GM12878 (cell line): ENCODE measurements around the gene USP36. TPM values are rescaled to one million over a fixed set of nuclear protein-coding genes. Genes with fewer than 3 reads are reported as not detected.
A peak's percentile ranks its signal among the peaks of the same experiment; 100 is the strongest.

Experiments
- ATAC-seq: fragments of 200-7000 bp; cut with Tn5 transposase; 3 replicates; pipeline ENCODE4 v1.9.1; 2020; ENCODE audit warnings: mild to moderate bottlenecking, moderate library complexity
- BruUV-seq: library from RNA; stranded (reverse); fragments of 400-500 nt; replicated peaks from 2 replicates; lab custom pipeline; 2021; lab: Mats Ljungman, UMichigan
- CTCF ChIA-PET: fragments of 300-600 bp; sonication (Branson Sonifier 250); formaldehyde crosslinking; extraction: SDS; loops from one replicate; lab custom pipeline; 2021; ENCODE audit warnings: inconsistent platforms; lab: Yijun Ruan, JAX
- POLR2A ChIA-PET: fragments of 350-600 bp; formaldehyde crosslinking; extraction: SDS; loops from one replicate; lab custom pipeline; 2021; ENCODE audit warnings: inconsistent platforms; lab: Charles Lee
- RAD21 ChIA-PET: fragments of 300-600 bp; sonication (Branson Sonifier 250); formaldehyde crosslinking; loops from one replicate; lab custom pipeline; 2023; ENCODE audit warnings: antibody characterized with exemption; ENCODE audit not compliant: unreplicated experiment; lab: Charles Lee
- SMC1A ChIA-PET: fragments of 300-600 bp; sonication (Branson Sonifier 250); formaldehyde crosslinking; loops from one replicate; lab custom pipeline; 2023; ENCODE audit not compliant: unreplicated experiment, uncharacterized antibody; lab: Charles Lee
- DNase-seq: peaks from one replicate; pipeline ENCODE4 v3.0.0-alpha.2; 2011; ENCODE audit warnings: low read depth, low spot score
- FAIRE-seq: peaks from 3 replicates; lab custom pipeline; 2011; peaks lifted over from hg19 to GRCh38; lab: Jason Lieb, UNC
- H2AFZ ChIP-seq: 2 replicates; pipeline ENCODE4 v1.6.0; 2011; ENCODE audit warnings: low read depth, low read length, control low read depth; ENCODE audit not compliant: control insufficient read depth
- H3K27ac ChIP-seq: 2 replicates; pipeline ENCODE4 v1.5.1; 2011; ENCODE audit warnings: control low read depth; ENCODE audit not compliant: control insufficient read depth, insufficient read depth
- H3K27me3 ChIP-seq, 2 experiments: replicated peaks in 1 of 2; 2 replicates each; pipeline versions ENCODE4 v1.6.0 to v1.6.1; 2011; ENCODE audit warnings: low read length in 1 of 2; ENCODE audit not compliant: control insufficient read depth in 2 of 2, insufficient read depth in 2 of 2
- H3K36me3 ChIP-seq, 2 experiments: 2 replicates each; pipeline ENCODE4 v1.5.1; 2011; ENCODE audit warnings: low read length in 1 of 2; ENCODE audit not compliant: control insufficient read depth in 2 of 2, insufficient read depth in 2 of 2
- H3K4me1 ChIP-seq: 2 replicates; pipeline ENCODE4 v1.6.1; 2011; ENCODE audit warnings: mild to moderate bottlenecking, low read length, moderate library complexity, mixed read lengths; ENCODE audit not compliant: control insufficient read depth, insufficient read depth
- H3K4me2 ChIP-seq: 2 replicates; pipeline ENCODE4 v1.6.0; 2011; ENCODE audit warnings: control low read depth; ENCODE audit not compliant: control insufficient read depth, insufficient read depth
- H3K4me3 ChIP-seq: fragments of 200-600 bp; sonication (generic); 2 replicates; pipeline ENCODE4 v1.5.1; 2016
- H3K79me2 ChIP-seq: 2 replicates; pipeline ENCODE4 v1.6.0; 2011; ENCODE audit warnings: low read length; ENCODE audit not compliant: control insufficient read depth, insufficient read depth
- H3K9ac ChIP-seq: 2 replicates; pipeline ENCODE4 v1.8.0; 2011; ENCODE audit warnings: low read length, control low read depth, mixed read lengths; ENCODE audit not compliant: control insufficient read depth, insufficient read depth
- H3K9me3 ChIP-seq: replicated peaks from 3 replicates; pipeline ENCODE4 v1.5.1; 2011; ENCODE audit warnings: mild to moderate bottlenecking, low read length; ENCODE audit not compliant: control insufficient read depth, insufficient read depth
- H4K20me1 ChIP-seq: 2 replicates; pipeline ENCODE4 v1.6.0; 2011; ENCODE audit not compliant: control insufficient read depth, insufficient read depth
- ATF7 ChIP-seq: fragments of 450-650 bp; IDR thresholded peaks from 2 replicates; pipeline ENCODE4 v1.6.1; 2016; ENCODE audit warnings: low read depth, mild to moderate bottlenecking
- CEBPB ChIP-seq, 2 experiments: fragments of 150-350 bp in 1 of 2; IDR thresholded peaks; 2 replicates each; pipeline ENCODE4 v1.6.1; 2012 to 2014; ENCODE audit warnings: low read depth in 2 of 2, low read length in 2 of 2, borderline replicate concordance in 1 of 2, inconsistent platforms in 1 of 2
- EED ChIP-seq: sonication (generic); IDR thresholded peaks from 2 replicates; pipeline ENCODE4 v1.6.1; 2016; ENCODE audit warnings: antibody characterized with exemption, low read depth
- HDAC6 ChIP-seq: fragments of 200-600 bp; sonication (generic); IDR thresholded peaks from one replicate; pipeline ENCODE4 v1.8.0; 2017; ENCODE audit warnings: antibody characterized with exemption; ENCODE audit not compliant: unreplicated experiment
- HDGF ChIP-seq: fragments of 450-650 bp; IDR thresholded peaks from 2 replicates; pipeline ENCODE4 v1.6.1; 2016; ENCODE audit warnings: antibody characterized with exemption
- MEF2A ChIP-seq: IDR thresholded peaks from 2 replicates; pipeline ENCODE4 v1.6.1; 2011; ENCODE audit warnings: low read depth, mild to moderate bottlenecking, low read length, moderate library complexity; ENCODE audit not compliant: insufficient read depth
- NFIC ChIP-seq: IDR thresholded peaks from 2 replicates; pipeline ENCODE4 v1.6.1; 2012; ENCODE audit warnings: low read depth, mild to moderate bottlenecking, inconsistent platforms, low read length, moderate library complexity
- SMAD5 ChIP-seq: IDR thresholded peaks from 2 replicates; pipeline ENCODE4 v1.6.1; 2016; ENCODE audit warnings: antibody characterized with exemption, low read depth
- TAF1 ChIP-seq: IDR thresholded peaks from 2 replicates; pipeline ENCODE4 v1.6.1; 2011; ENCODE audit warnings: mild to moderate bottlenecking, low read depth, low read length, borderline replicate concordance
- TARDBP ChIP-seq: IDR thresholded peaks from 2 replicates; pipeline ENCODE4 v1.6.1; 2016; ENCODE audit warnings: borderline replicate concordance
- TCF12 ChIP-seq: IDR thresholded peaks from 2 replicates; pipeline ENCODE4 v1.6.1; 2011; ENCODE audit warnings: low read depth, mild to moderate bottlenecking, low read length
- TCF3 ChIP-seq: IDR thresholded peaks from 2 replicates; pipeline ENCODE4 v1.6.1; 2012; ENCODE audit warnings: low read depth, mild to moderate bottlenecking, low read length, borderline replicate concordance; ENCODE audit not compliant: insufficient read depth
- ZNF384 ChIP-seq: IDR thresholded peaks from 2 replicates; pipeline ENCODE4 v1.6.1; 2012; ENCODE audit warnings: low read depth, mild to moderate bottlenecking, low read length, improper control_type of control experiment, borderline replicate concordance
- WGBS: methylation state at CpG from one replicate; pipeline ENCODE4 v1.1.6; 2016; ENCODE audit warnings: low lambda C conversion rate; ENCODE audit not compliant: insufficient replicate concordance, insufficient coverage; ENCODE audit errors: missing lambda C conversion rate; 5-methylcytosine and 5-hydroxymethylcytosine counted together
- in situ Hi-C: fragments of 300-500 bp; cut with MboI; formaldehyde crosslinking; loops from 9 replicates; pipeline ENCODE4 v1.14.3; 2018; ENCODE audit warnings: mixed read lengths
- intact Hi-C: fragments of 100-400 bp; cut with micrococcal nuclease; formaldehyde crosslinking; loops from one replicate; pipeline ENCODE4 v1.14.2; 2022; ENCODE audit not compliant: unreplicated experiment
- polyA plus RNA-seq, 11 experiments: library from polyadenylated mRNA; depleted of rRNA in 4 of 11; unstranded in 6 of 11; stranded (reverse) in 5 of 11; fragments of >200 nt; fragmentation: Nextera tagmentation in 4 of 11; fragmentation: Illumina TruSeq in 1 of 11; extraction: Ambion mirVana in 4 of 11; extraction: Trizol in 1 of 11; gene quantifications; 1 replicate in 1 of 11; 2 replicates in 10 of 11; pipeline versions ENCODE4 v1.2.1 to v1.2.3, GENCODE V29; 2011 to 2016; ENCODE audit warnings: inconsistent platforms in 2 of 11, missing spikeins in 2 of 11, low read depth in 1 of 11
- total RNA-seq, 4 experiments: library from RNA; depleted of rRNA in 3 of 4; stranded (reverse); fragments of >200 nt in 3 of 4; fragmentation: Illumina TruSeq in 1 of 4; extraction: Trizol in 1 of 4; gene quantifications; 2 replicates each; pipeline versions ENCODE4 v1.2.1 to v1.2.3, GENCODE V29; 2013 to 2021
- TF ChIP-seq, protein P1 (sequence below): IDR thresholded peaks from 2 replicates; pipeline ENCODE4 v1.6.1; 2012; ENCODE audit warnings: low read length, inconsistent platforms

Gene USP36
- total and polyA plus RNA-seq, 10 of the 15 experiments (the other 5 are each of a cell fraction or from before 2014, with no cell fraction given) = 7.2 to 65.7 (median 33.6) TPM

DNA sequence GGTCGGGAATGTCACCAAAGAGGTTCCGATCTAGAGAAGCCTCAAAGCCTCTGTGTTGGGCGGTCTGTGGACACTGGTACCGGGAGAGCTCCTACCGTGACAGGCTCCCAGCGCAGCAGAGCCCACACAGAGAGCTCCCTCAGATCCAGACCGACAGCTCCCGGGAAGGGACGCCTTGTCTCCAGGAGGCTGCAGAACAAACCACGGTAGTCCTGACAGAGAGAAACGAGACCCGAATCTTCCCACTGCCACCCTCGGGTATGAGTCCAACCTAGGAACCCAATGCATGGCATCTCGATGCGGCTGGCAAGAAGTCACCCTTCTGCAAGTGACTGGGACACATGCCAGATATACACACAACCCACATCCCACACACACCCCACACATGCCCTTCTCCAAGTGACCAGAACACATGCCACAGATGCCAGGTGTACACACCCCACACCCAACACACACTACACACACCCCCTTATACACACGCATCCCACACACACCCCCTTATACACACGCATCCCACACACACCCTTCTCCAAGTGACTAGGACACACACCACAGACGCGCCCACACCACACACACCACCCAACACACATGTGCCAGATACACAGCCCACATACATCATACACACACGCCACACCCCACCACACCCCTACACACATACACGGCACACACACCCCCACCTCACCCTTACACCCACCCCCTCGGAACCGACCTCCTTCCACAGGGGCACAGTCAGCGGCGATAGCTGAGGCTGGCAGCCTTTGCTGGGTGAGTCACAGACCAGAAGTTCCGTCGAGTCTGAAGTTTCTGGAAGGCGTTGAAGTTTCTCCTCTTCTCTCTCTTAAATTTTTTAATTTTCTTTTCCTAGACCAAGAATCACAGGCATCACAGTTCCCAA, 42.7 kb downstream of the USP36 start:
- ChIA-PET RAD21 (no interaction called here), CTCF (interaction anchor here (1.5 to 3.1 kb wide), 3 partner anchors 49 to 300 kb away, joined by 4 to 16 read pairs (median 4); no protein-coding TSS in a partner anchor), POLR2A (no interaction called here), SMC1A (no interaction called here)
- no peak overlapping the region for H3K4me2 ChIP-seq
- intact Hi-C loops = loop anchor here (2.0 kb wide), 1 partner anchor 301 kb away; no protein-coding TSS in a partner anchor
- no peaks in the 10 kb centered on the region for H3K79me2 ChIP-seq
- no peaks in the 10 kb centered on the region for H3K4me1 ChIP-seq
- in situ Hi-C loops = no loop called here
- TF ChIP-seq HDGF = peak; percentile 34; the same call in 1 of the 2 replicates
- TF ChIP-seq TARDBP = peak; percentile 41; the same call in 1 of the 2 replicates
- TF ChIP-seq HDAC6 = no peak
- TF ChIP-seq MEF2A = no peak
- no peak for TF ChIP-seq NFIC
- BruUV-seq = no TSS peak
- ATAC-seq (no peak), FAIRE-seq (no peak), DNase-seq (no peak)
- no peak overlapping the region for H3K9ac ChIP-seq
- H2AFZ ChIP-seq = no peak overlapping the region
- H3K9me3 ChIP-seq = no peaks in the 10 kb centered on the region
- no peaks in the 10 kb centered on the region for H3K27me3 ChIP-seq
- H4K20me1 ChIP-seq = no peaks in the 10 kb centered on the region
- H3K27ac ChIP-seq = no peak overlapping the region
- WGBS = 92% methylated on average over 28 of the region's 28 CpGs
- H3K36me3 ChIP-seq = peaks cover 13 to 36% of the 10 kb centered on the region in 2 experiments
- no peak overlapping the region for H3K4me3 ChIP-seq

- RAD21 ChIA-PET = no interaction called here
- no peaks in the 10 kb centered on the region for H3K4me1 ChIP-seq
- intact Hi-C loops (no loop called here), in situ Hi-C loops (no loop called here)
- no peak for ATAC-seq
- H2AFZ ChIP-seq = no peak overlapping the region
- POLR2A ChIA-PET = no interaction called here
- H3K9me3 ChIP-seq = no peaks in the 10 kb centered on the region
- no peak overlapping the region for H3K27ac ChIP-seq
- H3K27me3 ChIP-seq = no peaks in the 10 kb centered on the region
- H3K79me2 ChIP-seq = no peaks in the 10 kb centered on the region
- CTCF ChIA-PET = interaction anchor here (1.5 to 3.1 kb wide), 3 partner anchors 48 to 299 kb away, joined by 4 to 16 read pairs (median 4); no protein-coding TSS in a partner anchor
- H4K20me1 ChIP-seq = no peaks in the 10 kb centered on the region
- peaks cover 13 to 33% of the 10 kb centered on the region in 2 experiments for H3K36me3 ChIP-seq
- H3K4me2 ChIP-seq = no peak overlapping the region
- no peak for FAIRE-seq
- no peak for DNase-seq
- no peak overlapping the region for H3K9ac ChIP-seq
- WGBS = 98% methylated on average over 11 of the region's 11 CpGs
- BruUV-seq = no TSS peak
- no peak overlapping the region for H3K4me3 ChIP-seq
- SMC1A ChIA-PET = no interaction called here
- TF ChIP-seq EED = no peak
- TF ChIP-seq SMAD5 = no peak
- TF ChIP-seq CEBPB (IDR thresholded peaks at IDR 0.05; ENCODE audit: borderline replicate concordance in 1 of 2, low read depth in 2 of 2, low read length in 2 of 2) = no peak
- TF ChIP-seq, protein P1, sequence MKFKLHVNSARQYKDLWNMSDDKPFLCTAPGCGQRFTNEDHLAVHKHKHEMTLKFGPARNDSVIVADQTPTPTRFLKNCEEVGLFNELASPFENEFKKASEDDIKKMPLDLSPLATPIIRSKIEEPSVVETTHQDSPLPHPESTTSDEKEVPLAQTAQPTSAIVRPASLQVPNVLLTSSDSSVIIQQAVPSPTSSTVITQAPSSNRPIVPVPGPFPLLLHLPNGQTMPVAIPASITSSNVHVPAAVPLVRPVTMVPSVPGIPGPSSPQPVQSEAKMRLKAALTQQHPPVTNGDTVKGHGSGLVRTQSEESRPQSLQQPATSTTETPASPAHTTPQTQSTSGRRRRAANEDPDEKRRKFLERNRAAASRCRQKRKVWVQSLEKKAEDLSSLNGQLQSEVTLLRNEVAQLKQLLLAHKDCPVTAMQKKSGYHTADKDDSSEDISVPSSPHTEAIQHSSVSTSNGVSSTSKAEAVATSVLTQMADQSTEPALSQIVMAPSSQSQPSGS = no peak
- TF ChIP-seq TCF3 = no peak
- no peak for TF ChIP-seq ATF7
- no peak for TF ChIP-seq NFIC
- no peak for TF ChIP-seq TCF12
- no peak for TF ChIP-seq ZNF384
- no peak for TF ChIP-seq TAF1
These were observed 43.4 kb downstream of the USP36 start for GRCh38 chr17:78797213-78797612.
